ENCODE measurements around the gene PHACTR3.
"Not testable (repeated sequence)": the region's sequence is repeated elsewhere in the genome, so short reads cannot be mapped to it uniquely, and the experiment has no call there.

The PHACTR3 gene

GRCh38 chr20:59884494-59884893 is 280.2 kb downstream of the PHACTR3 start:
- Histone ChIP-seq H3K9ac (ENCODE audit: low read length in 5 of 5) (no peak overlapping the region), H3K4me3 (ENCODE audit: low read depth in 1 of 5, low read length in 5 of 5) (no peak overlapping the region), H3K27me3 (ENCODE audit: control insufficient read depth in 5 of 5, insufficient read depth in 4 of 5, low read length in 5 of 5) (no peaks in the 10 kb centered on the region), H3K27ac (ENCODE audit: low read depth, low read length) (no peak overlapping the region), H3K9me3 (ENCODE audit: control insufficient read depth in 5 of 5, low read length in 5 of 5) (no peaks in the 10 kb centered on the region), H3K36me3 (ENCODE audit: control insufficient read depth in 5 of 5, insufficient read depth in 5 of 5, low read length in 5 of 5) (no peaks in the 10 kb centered on the region), H3K4me1 (ENCODE audit: control insufficient read depth in 5 of 5, insufficient read depth in 5 of 5, low read length in 5 of 5) (no peaks in the 10 kb centered on the region)

DNA sequence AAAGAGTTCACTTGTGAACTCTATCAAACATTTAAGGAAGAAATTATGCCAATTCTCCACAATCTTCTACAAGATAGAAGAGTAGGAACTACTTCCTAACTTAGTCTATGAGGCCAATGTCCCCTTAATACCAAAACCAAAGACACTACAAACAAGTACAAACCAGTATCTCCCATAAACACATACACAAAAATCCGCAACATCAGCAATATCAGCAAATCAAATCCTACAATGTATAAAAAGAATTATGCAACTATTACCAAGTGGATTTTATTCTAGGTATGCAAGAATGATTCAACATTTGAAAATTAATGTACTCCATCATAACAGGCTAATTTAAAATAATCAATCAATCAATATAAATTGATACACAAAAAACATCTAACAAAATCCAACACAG is 283.7 kb downstream of the PHACTR3 start:
- H3K9ac ChIP-seq (ENCODE audit: low read length in 5 of 5): no peak overlapping the region
- H3K4me1 ChIP-seq (ENCODE audit: control insufficient read depth in 5 of 5, insufficient read depth in 5 of 5, low read length in 5 of 5): no peaks in the 10 kb centered on the region

GRCh38 chr20:59890035-59890434 is 285.7 kb downstream of the PHACTR3 start:
- not testable (repeated sequence) for H3K9ac ChIP-seq (ENCODE audit: low read length in 5 of 5); H3K27me3 ChIP-seq (ENCODE audit: control insufficient read depth in 5 of 5, insufficient read depth in 4 of 5, low read length in 5 of 5); H3K36me3 ChIP-seq (ENCODE audit: control insufficient read depth in 5 of 5, insufficient read depth in 5 of 5, low read length in 5 of 5); H3K9me3 ChIP-seq (ENCODE audit: control insufficient read depth in 5 of 5, low read length in 5 of 5); H3K4me1 ChIP-seq (ENCODE audit: control insufficient read depth in 5 of 5, insufficient read depth in 5 of 5, low read length in 5 of 5); H3K27ac ChIP-seq (ENCODE audit: low read depth, low read length); H3K4me3 ChIP-seq (ENCODE audit: low read depth in 1 of 5, low read length in 5 of 5)

More for the DNA sequence above, 283.7 kb downstream of the PHACTR3 start:
- Histone ChIP-seq H3K27ac (ENCODE audit: low read depth, low read length) (no peak overlapping the region), H3K27me3 (ENCODE audit: control insufficient read depth in 5 of 5, insufficient read depth in 4 of 5, low read length in 5 of 5) (no peaks in the 10 kb centered on the region), H3K4me3 (ENCODE audit: low read depth in 1 of 5, low read length in 5 of 5) (no peak overlapping the region), H3K36me3 (ENCODE audit: control insufficient read depth in 5 of 5, insufficient read depth in 5 of 5, low read length in 5 of 5) (no peaks in the 10 kb centered on the region), H3K9me3 (ENCODE audit: control insufficient read depth in 5 of 5, low read length in 5 of 5) (no peaks in the 10 kb centered on the region)

GRCh38 chr20:59891581-59891980 is 287.2 kb downstream of the PHACTR3 start:
- H3K4me1 ChIP-seq (ENCODE audit: control insufficient read depth in 5 of 5, insufficient read depth in 5 of 5, low read length in 5 of 5): no peaks in the 10 kb centered on the region
- H3K9ac ChIP-seq (ENCODE audit: low read length in 5 of 5): no peak overlapping the region
- no peak overlapping the region for H3K4me3 ChIP-seq (ENCODE audit: low read depth in 1 of 5, low read length in 5 of 5)
- no peaks in the 10 kb centered on the region for H3K36me3 ChIP-seq (ENCODE audit: control insufficient read depth in 5 of 5, insufficient read depth in 5 of 5, low read length in 5 of 5)
- no peaks in the 10 kb centered on the region for H3K9me3 ChIP-seq (ENCODE audit: control insufficient read depth in 5 of 5, low read length in 5 of 5)
- H3K27ac ChIP-seq (ENCODE audit: low read depth, low read length): no peak overlapping the region
- no peaks in the 10 kb centered on the region for H3K27me3 ChIP-seq (ENCODE audit: control insufficient read depth in 5 of 5, insufficient read depth in 4 of 5, low read length in 5 of 5)

DNA sequence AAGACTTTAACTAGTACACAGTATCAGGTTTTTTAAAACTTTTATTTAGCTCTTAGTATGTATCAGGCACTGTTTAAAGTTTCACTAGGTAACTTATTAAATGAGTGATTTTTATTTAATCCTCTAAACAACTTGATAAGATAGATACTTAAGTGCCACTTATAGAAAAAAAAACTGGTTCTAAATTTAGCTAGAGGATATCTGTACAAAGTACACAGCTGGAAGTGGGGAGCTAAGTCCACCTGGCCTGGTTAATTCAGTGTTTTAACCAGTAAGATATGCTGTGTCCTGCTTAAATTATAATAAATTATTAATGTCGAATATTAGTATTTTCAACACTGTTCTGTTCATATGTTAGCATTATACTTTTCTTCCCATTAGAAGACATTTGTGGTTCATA is 291.6 kb downstream of the PHACTR3 start:
- Histone ChIP-seq H3K9ac (ENCODE audit: low read length in 5 of 5) (no peak overlapping the region), H3K9me3 (ENCODE audit: control insufficient read depth in 5 of 5, low read length in 5 of 5) (no peaks in the 10 kb centered on the region), H3K4me1 (ENCODE audit: control insufficient read depth in 5 of 5, insufficient read depth in 5 of 5, low read length in 5 of 5) (no peaks in the 10 kb centered on the region), H3K27ac (ENCODE audit: low read depth, low read length) (no peak overlapping the region), H3K4me3 (ENCODE audit: low read depth in 1 of 5, low read length in 5 of 5) (no peak overlapping the region), H3K36me3 (ENCODE audit: control insufficient read depth in 5 of 5, insufficient read depth in 5 of 5, low read length in 5 of 5) (no peaks in the 10 kb centered on the region), H3K27me3 (ENCODE audit: control insufficient read depth in 5 of 5, insufficient read depth in 4 of 5, low read length in 5 of 5) (no peaks in the 10 kb centered on the region)

Measured in subcutaneous abdominal adipose tissue (tissue), 5 donors.